ENCODE data around the gene UCMA.

DNA sequence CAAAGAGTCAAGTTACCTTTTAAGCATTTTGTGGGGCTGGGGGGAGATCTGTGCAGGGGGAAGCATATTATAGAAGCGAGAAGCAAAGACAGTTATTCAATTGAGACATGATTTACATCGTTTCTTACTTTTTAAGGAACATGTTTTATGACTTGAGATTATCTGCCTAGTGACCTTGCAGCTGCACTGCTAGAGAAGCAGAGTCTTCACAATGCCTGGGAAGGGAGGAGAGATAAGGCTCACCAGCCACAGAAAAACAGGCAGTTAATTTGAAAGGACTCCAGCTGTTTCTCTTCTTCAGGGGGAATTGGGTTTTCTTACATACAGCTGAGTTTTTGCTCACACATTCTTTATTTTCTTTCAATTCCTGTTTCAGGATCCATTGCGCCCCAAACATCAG lies 34.7 kb upstream of the UCMA start:
- TF ChIP-seq, protein P1, sequence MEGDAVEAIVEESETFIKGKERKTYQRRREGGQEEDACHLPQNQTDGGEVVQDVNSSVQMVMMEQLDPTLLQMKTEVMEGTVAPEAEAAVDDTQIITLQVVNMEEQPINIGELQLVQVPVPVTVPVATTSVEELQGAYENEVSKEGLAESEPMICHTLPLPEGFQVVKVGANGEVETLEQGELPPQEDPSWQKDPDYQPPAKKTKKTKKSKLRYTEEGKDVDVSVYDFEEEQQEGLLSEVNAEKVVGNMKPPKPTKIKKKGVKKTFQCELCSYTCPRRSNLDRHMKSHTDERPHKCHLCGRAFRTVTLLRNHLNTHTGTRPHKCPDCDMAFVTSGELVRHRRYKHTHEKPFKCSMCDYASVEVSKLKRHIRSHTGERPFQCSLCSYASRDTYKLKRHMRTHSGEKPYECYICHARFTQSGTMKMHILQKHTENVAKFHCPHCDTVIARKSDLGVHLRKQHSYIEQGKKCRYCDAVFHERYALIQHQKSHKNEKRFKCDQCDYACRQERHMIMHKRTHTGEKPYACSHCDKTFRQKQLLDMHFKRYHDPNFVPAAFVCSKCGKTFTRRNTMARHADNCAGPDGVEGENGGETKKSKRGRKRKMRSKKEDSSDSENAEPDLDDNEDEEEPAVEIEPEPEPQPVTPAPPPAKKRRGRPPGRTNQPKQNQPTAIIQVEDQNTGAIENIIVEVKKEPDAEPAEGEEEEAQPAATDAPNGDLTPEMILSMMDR (conservative IDR thresholded peaks at IDR 0.05; ENCODE audit: low read length): no peak
- TF ChIP-seq EZH2phosphoT487 (IDR thresholded peaks at IDR 0.05; ENCODE audit: borderline replicate concordance, low read depth, low read length): no peak
